T47D (cell line): ENCODE measurements around the gene MAML2.

ENCODE experiments used
- DNase-seq, 2 experiments: peaks; one replicate each; pipeline versions ENCODE4 v3.0.0 to v3.0.0-alpha.2; 2011 to 2012; ENCODE audit warnings: low read depth in 1 of 2, low spot score in 1 of 2
- JUND ChIP-seq: IDR thresholded peaks from 2 replicates; pipeline ENCODE4 v1.6.1; 2012; ENCODE audit warnings: low read depth
- in situ Hi-C: cut with HindIII; loops from 2 replicates; pipeline ENCODE4 v1.10.0; 2016; ENCODE audit warnings: low sequenced_read_pairs, low pct_unique_long_range_greater_than_20kb

The MAML2 gene

GRCh38 chr11:96365493-96365892 lies 22.5 kb upstream of the MAML2 start:
- no peak for TF ChIP-seq JUND
- no peak for DNase-seq
- in situ Hi-C loops = no loop called here

DNA sequence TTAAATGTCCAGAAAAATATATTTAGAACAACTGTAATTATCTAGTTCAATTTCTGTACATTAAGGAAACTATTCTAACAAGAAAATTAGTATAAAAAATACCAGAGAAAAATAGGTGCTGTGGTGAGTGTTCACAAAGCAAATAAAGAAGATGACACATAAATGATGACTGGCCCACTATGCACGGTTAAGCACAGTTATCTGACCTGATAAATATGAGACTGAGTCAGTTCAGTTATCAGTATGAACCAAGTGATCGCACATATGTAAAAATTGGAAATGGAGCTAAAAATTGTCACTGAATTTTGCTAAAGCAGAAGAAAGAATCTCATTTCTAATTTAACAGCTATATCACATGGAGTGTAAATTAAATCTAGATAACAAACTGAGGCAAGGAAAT lies 18.8 kb upstream of the MAML2 start:
- TF ChIP-seq JUND = no peak
- in situ Hi-C loops = no loop called here
- DNase-seq = no peak

DNA sequence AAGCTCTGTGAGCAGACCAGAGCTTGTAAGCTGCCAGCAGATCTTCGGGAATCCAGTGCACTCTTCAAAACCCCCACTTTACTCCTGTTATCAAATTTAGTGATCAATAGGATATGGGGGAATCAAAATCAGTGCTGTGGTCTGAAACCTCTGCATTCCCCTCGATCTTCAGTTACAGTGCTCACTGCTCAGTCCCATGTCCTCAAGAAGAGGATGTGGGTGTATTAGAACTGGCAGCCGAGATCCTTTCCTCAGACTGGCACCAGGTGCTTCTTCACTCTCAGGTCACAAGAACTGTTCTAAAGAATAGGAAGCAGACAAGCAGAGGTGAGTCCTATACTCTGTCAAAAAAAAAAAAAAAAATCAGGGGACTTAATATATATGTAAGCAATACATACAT lies 15.3 kb upstream of the MAML2 start:
- TF ChIP-seq JUND = no peak
- no peak for DNase-seq
- in situ Hi-C loops = no loop called here

DNA sequence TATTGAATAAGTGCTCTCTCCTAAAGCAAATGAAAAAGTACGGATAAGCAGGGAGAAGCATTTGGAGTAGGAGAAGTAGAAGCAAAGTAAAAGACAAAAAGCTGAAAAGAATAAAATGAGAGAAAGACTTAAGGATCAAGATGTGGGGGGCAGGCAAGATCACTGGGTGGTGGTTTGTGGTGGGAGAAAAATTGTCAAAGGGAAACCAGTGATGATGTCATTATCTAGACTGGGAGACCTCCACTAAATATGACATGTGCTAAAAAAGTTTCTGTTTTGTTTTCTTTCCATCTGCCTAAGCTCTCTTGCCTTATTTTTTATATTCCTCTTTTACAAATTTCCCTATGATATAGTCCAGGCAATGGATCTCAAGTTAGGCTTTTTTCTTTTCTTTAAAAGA lies 14.8 kb upstream of the MAML2 start:
- no peak for DNase-seq
- in situ Hi-C loops = no loop called here
- TF ChIP-seq JUND = no peak

GRCh38 chr11:96356848-96357247 lies 13.9 kb upstream of the MAML2 start:
- no peak for DNase-seq
- TF ChIP-seq JUND = no peak
- in situ Hi-C loops = no loop called here

GRCh38 chr11:96342014-96342960 lies 708 bp downstream of the MAML2 start:
- peak; percentile 29 to 48 for DNase-seq
- in situ Hi-C loops = no loop called here
- no peak for TF ChIP-seq JUND

- no peak for TF ChIP-seq JUND
- DNase-seq = peak in 1 of 2 experiments; percentile 40
- in situ Hi-C loops = no loop called here
These were observed 1.6 kb downstream of the MAML2 start for GRCh38 chr11:96341211-96342013.

DNA sequence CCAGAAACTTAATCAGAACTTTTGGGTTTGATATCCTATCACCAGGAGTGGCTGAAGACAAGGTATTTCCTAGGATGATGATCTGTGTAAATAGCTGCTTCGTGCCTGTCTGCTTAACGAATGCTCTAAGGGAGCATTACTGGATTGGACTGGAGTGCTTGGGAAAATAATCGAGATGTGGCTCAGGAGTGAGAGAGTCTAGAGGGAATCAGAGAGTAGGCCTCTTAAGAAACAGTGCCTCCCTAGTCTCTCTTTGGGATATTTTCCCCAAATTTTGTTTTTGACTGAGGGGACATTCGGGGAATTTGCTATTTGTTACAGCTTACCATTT lies 2.5 kb downstream of the MAML2 start:
- no peak for TF ChIP-seq JUND
- in situ Hi-C loops = no loop called here
- DNase-seq = no peak

GRCh38 chr11:96339706-96340554 lies 3.1 kb downstream of the MAML2 start:
- no peak for DNase-seq
- no peak for TF ChIP-seq JUND
- in situ Hi-C loops = no loop called here

DNA sequence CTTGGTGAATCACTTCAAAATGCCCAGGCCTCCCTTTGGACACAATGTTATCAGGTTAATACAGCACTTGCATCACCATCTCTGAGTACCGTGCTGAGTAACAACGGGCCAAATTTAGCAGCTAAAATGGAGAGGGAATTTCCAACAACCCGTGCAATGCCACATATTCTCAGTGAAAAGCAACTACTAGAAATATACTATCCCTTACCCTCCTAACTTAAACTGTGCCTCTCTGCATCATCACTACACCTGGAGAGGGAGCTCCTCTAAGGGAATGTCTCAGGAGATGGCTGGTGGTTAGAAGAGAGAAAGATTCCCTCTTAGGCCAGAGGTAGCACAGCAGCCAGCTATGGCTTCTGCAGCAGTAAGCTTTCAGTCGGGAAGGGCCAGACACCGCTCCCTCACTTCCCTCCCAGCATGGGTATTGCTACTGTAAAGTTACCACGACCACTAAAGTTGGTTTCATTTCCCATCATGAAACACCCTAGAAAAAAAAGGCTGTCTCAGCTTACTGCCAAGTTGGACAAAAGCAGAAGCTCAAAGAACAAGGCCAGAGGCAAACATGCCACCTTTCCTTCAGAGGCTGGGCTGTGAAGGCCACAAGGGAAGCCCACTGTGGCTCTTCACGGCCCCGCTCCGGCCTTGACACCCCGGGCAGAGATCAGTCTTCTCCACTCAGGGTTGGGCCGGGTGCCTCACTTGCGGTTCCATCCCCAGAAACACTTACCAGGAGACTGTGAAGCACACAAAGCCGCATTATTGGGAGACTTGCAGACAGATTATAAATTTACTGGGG lies 3.9 kb downstream of the MAML2 start:
- no peak for DNase-seq
- no peak for TF ChIP-seq JUND
- in situ Hi-C loops = no loop called here

DNA sequence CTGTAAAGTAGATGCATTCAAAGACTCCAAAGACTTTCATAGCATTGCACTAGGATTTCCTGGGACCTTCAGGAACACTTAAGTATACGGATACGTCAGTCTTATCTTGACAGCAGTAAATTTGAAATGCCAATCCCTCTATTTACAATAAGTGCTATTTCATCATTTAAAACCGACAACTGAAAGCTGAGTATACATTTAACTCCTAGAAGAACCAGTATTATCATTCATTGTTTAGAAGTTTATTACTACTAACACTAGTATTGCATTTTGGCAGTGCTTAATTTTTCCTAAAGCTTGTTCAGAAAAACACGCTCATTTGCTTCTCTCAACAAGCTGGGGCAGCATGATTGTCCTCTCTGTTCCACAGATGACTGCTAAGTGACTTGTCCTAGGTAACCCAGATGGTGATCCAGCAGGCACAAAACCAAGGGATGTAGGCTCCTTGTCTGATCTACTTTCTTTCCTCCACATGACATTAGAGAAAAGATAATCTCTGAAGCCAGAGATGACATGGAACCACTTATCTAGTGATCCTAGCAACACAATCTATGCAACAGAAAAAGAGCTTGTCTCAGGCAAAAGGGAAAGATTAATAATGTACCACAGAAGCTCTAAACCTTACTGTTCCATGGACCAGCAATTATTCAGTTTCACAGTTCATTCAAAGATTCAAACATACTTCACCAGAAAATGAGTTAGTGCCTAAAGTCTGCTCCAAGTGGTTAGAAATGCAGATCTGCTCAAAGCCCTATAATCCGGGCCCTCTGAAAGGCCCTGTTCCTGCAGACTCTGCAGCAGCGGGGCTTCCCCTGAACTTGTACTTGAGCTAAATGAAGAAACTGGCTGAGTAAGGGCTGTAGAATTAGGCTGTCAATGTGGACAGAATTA lies 5.2 kb downstream of the MAML2 start:
- in situ Hi-C loops = no loop called here
- DNase-seq = no peak
- TF ChIP-seq JUND = no peak
